K562 (cell line): ENCODE measurements around the gene SPRR2D. TPM values are rescaled to one million over a fixed set of nuclear protein-coding genes. Genes with fewer than 3 reads are reported as not detected.

Source experiments
- DPF2 ChIP-seq: fragments of 450-650 bp; IDR thresholded peaks from 2 replicates; pipeline ENCODE4 v1.6.1; 2016
- EHMT2 ChIP-seq: fragments of 450-650 bp; IDR thresholded peaks from 2 replicates; pipeline ENCODE4 v1.6.1; 2018; ENCODE audit warnings: antibody characterized with exemption
- HCFC1 ChIP-seq: IDR thresholded peaks from 2 replicates; pipeline ENCODE4 v1.6.1; 2012; ENCODE audit warnings: low read depth, low read length, improper control_type of control experiment
- HMBOX1 ChIP-seq: sonication (generic); IDR thresholded peaks from 2 replicates; pipeline ENCODE4 v1.6.1; 2016
- KHSRP ChIP-seq: fragments of 450-650 bp; IDR thresholded peaks from 2 replicates; pipeline ENCODE4 v1.6.1; 2017
- KLF16 ChIP-seq: IDR thresholded peaks from 2 replicates; pipeline ENCODE4 v1.6.1; 2016; ENCODE audit warnings: antibody characterized with exemption
- MYBL2 ChIP-seq, 2 experiments: fragments of 450-650 bp in 1 of 2; sonication (generic) in 1 of 2; formaldehyde crosslinking in 1 of 2; IDR thresholded peaks; 2 replicates each; pipeline versions ENCODE4 v1.6.1 to v1.8.1; 2017 to 2022; ENCODE audit warnings: borderline replicate concordance in 1 of 2, inconsistent platforms in 1 of 2, low read depth in 1 of 2, mild to moderate bottlenecking in 1 of 2, missing genetic modification reagents in 1 of 2, moderate library complexity in 1 of 2
- NCOR1 ChIP-seq: fragments of 450-650 bp; IDR thresholded peaks from 2 replicates; pipeline ENCODE4 v1.6.1; 2016; ENCODE audit warnings: mild to moderate bottlenecking, moderate library complexity
- NFIC ChIP-seq: fragments of 450-650 bp; IDR thresholded peaks from 2 replicates; pipeline ENCODE4 v1.6.1; 2017; ENCODE audit warnings: mild to moderate bottlenecking, inconsistent platforms
- POLR2H ChIP-seq: IDR thresholded peaks from 2 replicates; pipeline ENCODE4 v1.6.1; 2016; ENCODE audit warnings: missing genetic modification characterization, low read depth, mild to moderate bottlenecking, control low read depth, missing compliant biosample characterization, moderate library complexity
- TEAD4 ChIP-seq, 2 experiments: sonication (generic) in 1 of 2; formaldehyde crosslinking in 1 of 2; IDR thresholded peaks; 2 replicates each; pipeline versions ENCODE4 v1.6.1 to v1.8.0; 2012 to 2022; ENCODE audit warnings: borderline replicate concordance in 1 of 2, inconsistent platforms in 1 of 2, low read length in 1 of 2, mild to moderate bottlenecking in 1 of 2, missing genetic modification reagents in 1 of 2
- ZBTB26 ChIP-seq: fragments of 450-650 bp; formaldehyde crosslinking; IDR thresholded peaks from 2 replicates; pipeline ENCODE4 v1.4.0; 2022; ENCODE audit warnings: missing genetic modification characterization
- ZC3H8 ChIP-seq: fragments of 450-650 bp; IDR thresholded peaks from 2 replicates; pipeline ENCODE4 v1.6.1; 2017
- ZEB2 ChIP-seq: fragments of 450-650 bp; IDR thresholded peaks from 2 replicates; pipeline ENCODE4 v1.6.1; 2016
- ZNF551 ChIP-seq: fragments of 250-450 bp; sonication (Bioruptor Pico); IDR thresholded peaks from 2 replicates; pipeline ENCODE4 v1.5.0; 2021; ENCODE audit warnings: mild to moderate bottlenecking, moderate library complexity
- ZNF584 ChIP-seq: fragments of 200-800 bp; sonication (Bioruptor generic); IDR thresholded peaks from 2 replicates; pipeline ENCODE4 v1.6.1; 2016; ENCODE audit warnings: low read depth, mild to moderate bottlenecking, missing genetic modification characterization, missing compliant biosample characterization
- ZNF79 ChIP-seq: fragments of 250-450 bp; sonication (Bioruptor Pico); IDR thresholded peaks from 2 replicates; pipeline ENCODE4 v1.4.0; 2020; ENCODE audit warnings: low read depth, mild to moderate bottlenecking, moderate library complexity
- polyA plus RNA-seq, 8 experiments: library from polyadenylated mRNA; depleted of rRNA in 4 of 8; stranded (reverse) in 5 of 8; unstranded in 3 of 8; fragments of >200 nt; fragmentation: Nextera tagmentation in 2 of 8; fragmentation: Illumina TruSeq in 1 of 8; extraction: Ambion mirVana in 2 of 8; extraction: Trizol in 1 of 8; gene quantifications; 2 replicates each; pipeline versions ENCODE4 v1.2.1 to v1.2.3, GENCODE V29; 2011 to 2014; ENCODE audit warnings: inconsistent platforms in 1 of 8, missing spikeins in 1 of 8
- total RNA-seq, 7 experiments: library from RNA; depleted of rRNA in 6 of 7; stranded (reverse); fragments of >200 nt in 6 of 7; fragmentation: Illumina TruSeq in 2 of 7; extraction: Trizol in 2 of 7; gene quantifications; 2 replicates each; pipeline versions ENCODE4 v1.2.1 to v1.2.3, GENCODE V29; 2011 to 2021; ENCODE audit warnings: low replicate concordance in 1 of 7
- TF ChIP-seq, protein P1 (sequence below): fragments of 250-450 bp; sonication (Bioruptor Pico); IDR thresholded peaks from 2 replicates; pipeline ENCODE4 v1.4.0; 2020; ENCODE audit warnings: mild to moderate bottlenecking, moderate library complexity

Gene SPRR2D
- total and polyA plus RNA-seq, 9 of the 15 experiments (the other 6 are each of a cell fraction or from before 2014, with no cell fraction given) = 0.91 to 5.1 (median 3.2) TPM; not detected in 1

DNA sequence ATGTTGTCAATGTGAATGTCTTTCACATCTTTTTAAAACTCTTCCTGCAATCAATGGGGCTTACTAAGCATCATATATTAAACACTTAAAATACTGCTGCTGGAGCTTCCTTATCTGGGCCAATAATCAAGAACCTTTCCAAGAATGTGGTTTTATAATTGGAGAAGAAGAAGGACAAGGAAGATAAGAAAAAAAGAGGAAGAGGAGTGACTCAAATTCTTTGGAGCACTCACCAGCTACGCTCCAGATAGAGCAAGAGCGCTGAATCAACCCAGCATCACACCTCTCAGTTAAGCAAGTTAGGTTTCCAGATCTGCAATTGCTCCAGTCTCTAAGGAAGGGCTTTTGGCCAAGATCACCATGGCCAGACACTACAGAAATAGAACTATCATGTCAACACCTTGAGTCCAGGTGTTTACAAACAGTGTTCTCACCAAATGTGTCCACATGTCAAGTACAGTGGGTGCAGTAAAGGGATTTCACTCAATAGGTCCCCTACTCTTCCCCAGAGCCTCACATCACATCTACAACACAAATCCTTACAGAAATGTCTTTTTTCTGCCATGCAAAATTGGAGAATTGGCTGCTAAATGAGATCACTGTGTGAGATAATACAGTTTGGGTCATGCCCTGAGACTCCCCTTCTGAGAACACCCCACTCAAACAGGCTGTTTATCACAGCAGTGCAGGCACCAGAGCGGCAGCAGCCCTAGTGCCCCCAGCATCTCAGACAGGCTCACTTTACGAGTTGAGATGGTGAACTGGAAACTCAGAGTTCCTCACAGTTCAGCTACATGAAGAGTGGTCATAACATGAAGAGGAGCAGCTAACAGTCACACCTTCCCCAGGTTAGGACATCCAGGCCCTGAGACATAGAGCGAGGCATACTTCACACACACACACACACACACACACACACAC, 32.1 kb upstream of the SPRR2D start (continued):
- TF ChIP-seq POLR2H (tag) (no peak), ZNF584 (0 out of 2 replicates have a peak, but pooled peaks have one; percentile 55), ZEB2 (0 out of 2 replicates have a peak, but pooled peaks have one; percentile 53), ZNF551 (CRISPR knock-in tag) (no peak), KHSRP (no peak), EHMT2 (0 out of 2 replicates have a peak, but pooled peaks have one; percentile 39), NCOR1 (0 out of 2 replicates have a peak, but pooled peaks have one; percentile 11), ZBTB26 (CRISPR knock-in tag) (no peak), MYBL2 (IDR thresholded peaks at IDR 0.05; ENCODE audit: low read depth) (no peak), MYBL2 (CRISPR knock-in tag; IDR thresholded peaks at IDR 0.05; ENCODE audit: borderline replicate concordance) (no peak), DPF2 (0 out of 2 replicates have a peak, but pooled peaks have one; percentile 37), HMBOX1 (0 out of 2 replicates have a peak, but pooled peaks have one; percentile 49), ZC3H8 (no peak), HCFC1 (no peak), NFIC (0 out of 2 replicates have a peak, but pooled peaks have one; percentile 7), TEAD4 (IDR thresholded peaks at IDR 0.05; ENCODE audit: low read length) (peak; percentile 79), TEAD4 (CRISPR knock-in tag; IDR thresholded peaks at IDR 0.05; ENCODE audit: borderline replicate concordance) (no peak), ZNF79 (CRISPR knock-in tag) (no peak), KLF16 (peak; percentile 16; the same call in 1 of the 2 replicates)
- TF ChIP-seq, protein P1, sequence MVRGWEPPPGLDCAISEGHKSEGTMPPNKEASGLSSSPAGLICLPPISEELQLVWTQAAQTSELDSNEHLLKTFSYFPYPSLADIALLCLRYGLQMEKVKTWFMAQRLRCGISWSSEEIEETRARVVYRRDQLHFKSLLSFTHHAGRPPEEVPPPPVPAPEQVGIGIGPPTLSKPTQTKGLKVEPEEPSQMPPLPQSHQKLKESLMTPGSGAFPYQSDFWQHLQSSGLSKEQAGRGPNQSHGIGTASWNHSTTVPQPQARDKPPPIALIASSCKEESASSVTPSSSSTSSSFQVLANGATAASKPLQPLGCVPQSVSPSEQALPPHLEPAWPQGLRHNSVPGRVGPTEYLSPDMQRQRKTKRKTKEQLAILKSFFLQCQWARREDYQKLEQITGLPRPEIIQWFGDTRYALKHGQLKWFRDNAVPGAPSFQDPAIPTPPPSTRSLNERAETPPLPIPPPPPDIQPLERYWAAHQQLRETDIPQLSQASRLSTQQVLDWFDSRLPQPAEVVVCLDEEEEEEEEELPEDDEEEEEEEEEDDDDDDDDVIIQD (CRISPR knock-in tag) = no peak
